NAMALWA (cell line): ENCODE results near the gene KCTD18.
A peak's percentile ranks its signal among the peaks of the same experiment; 100 is the strongest.

ENCODE experiments used
- DNase-seq: peaks from one replicate; pipeline ENCODE4 v3.0.0-alpha.2; 2015; ENCODE audit warnings: low spot score

The KCTD18 gene

DNA sequence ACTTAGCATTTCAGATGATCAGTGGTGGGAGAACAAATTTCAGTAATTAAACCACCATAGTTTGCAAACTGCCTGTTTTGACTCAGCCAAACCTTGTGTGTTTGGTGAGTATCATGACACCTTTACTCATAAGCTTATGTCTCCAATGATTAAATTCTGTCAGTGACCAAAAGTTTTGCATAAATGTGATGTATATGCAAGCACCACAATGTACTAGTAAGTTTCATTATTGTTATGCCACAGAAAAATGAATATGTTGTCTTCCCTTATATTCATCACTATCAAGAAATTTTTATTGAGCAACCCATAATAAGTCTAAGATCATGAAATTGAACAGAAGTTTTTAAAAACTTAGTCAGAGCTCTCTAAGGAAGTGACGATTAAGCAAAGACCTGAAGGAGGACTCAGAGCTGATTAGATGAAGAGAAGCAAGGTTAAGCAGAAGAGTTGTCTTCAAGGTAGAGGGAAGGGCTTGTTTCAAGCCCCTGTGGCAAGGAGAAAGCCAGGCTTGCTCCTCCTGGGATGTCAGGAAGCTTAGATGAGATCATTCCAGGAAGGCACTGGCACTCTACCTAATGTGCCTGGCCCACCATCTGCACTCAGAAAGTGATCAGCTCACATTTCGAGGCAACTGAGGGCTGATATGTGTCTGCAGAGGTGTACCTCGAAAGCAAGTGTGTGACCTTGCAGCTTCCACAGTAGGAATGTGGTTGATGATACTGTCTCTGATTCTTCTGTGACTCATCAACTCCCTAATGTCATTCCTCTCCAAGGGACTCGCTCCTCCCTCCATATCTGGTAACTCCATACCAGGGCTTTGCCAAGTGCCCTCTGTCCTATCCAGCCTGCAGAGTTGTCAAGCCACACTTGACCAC, 54.7 kb downstream of the KCTD18 start:
- DNase-seq, result no peak

GRCh38 chr2:200453853-200454534, 55.9 kb downstream of the KCTD18 start:
- DNase-seq, result no peak

DNA sequence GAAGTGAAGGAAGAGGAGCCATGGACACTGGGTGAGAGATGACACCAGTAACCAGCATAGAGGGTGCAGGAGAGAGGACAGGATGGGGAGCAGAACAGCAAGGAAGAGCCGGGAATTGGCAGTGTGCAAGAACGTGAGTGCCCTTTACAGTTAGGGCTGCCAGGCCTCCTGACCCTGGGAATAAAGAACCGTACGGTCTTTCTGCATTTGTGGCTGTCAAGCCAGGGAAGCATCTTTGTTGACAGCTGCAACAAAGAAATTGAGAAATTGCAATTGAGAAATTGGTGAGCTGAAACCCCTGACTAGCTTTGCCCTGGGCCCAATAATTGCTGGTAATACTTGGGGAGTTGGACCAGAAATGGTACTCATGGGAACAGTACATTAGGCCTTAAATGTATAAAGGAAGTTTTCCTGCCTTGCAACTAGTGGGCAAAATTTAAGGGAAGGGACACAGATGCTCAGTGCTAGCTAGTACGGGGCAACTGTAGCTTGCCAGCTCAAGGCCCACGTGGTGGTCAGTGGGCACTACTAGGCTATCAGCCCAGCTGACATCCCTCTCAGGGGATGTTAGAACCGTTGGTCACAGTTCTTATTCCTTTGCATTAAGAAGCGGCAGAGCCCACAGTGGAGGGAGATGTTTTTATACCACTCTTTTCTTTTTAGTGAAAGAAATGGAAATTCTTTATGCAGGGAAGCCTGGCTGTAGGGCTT, 56.6 kb downstream of the KCTD18 start:
- DNase-seq, result no peak

GRCh38 chr2:200452377-200452776, 57.5 kb downstream of the KCTD18 start:
- no peak for DNase-seq

DNA sequence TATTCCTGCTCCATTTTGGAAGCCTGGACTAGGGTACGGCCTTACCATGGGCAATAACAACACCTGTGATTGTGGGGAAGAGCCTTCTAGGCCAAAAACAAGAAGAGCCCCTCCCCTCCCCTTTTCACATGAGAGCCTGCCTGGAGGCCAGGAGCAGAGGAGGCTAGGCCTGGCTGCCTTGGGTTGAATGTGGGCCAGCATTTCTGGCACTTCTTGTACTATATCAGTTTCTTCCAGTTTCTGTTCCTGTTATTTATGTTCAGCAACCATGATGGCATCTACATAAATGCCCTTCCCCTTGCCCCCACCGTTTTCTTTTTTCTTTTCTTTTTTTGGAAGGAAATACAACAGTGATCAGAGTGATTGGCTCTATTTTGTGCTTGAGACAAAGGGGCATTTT, 58.4 kb downstream of the KCTD18 start:
- peak; percentile 31 for DNase-seq

- DNase-seq, result no peak
Observed at GRCh38 chr2:200450288-200450687, 59.6 kb downstream of the KCTD18 start.

DNA sequence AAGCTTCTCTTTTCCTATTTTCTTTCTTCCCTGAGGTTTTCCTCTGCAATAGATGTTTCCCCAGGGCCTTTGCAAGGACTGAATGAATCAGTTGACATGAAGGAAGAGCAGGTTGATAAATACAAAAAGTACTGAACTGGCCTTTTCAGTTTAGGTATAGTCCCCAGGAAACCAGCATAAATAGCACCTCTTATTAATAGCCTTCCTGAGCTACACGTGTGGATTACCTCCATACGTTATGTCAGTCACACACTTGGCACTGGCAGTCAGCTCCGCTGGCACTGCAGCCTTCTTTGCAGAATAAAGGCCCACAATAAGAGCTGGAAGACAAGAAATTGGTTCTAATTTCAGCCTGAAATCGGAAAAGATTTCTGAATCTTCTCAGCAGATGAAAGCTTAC, 60.7 kb downstream of the KCTD18 start:
- no peak for DNase-seq

DNA sequence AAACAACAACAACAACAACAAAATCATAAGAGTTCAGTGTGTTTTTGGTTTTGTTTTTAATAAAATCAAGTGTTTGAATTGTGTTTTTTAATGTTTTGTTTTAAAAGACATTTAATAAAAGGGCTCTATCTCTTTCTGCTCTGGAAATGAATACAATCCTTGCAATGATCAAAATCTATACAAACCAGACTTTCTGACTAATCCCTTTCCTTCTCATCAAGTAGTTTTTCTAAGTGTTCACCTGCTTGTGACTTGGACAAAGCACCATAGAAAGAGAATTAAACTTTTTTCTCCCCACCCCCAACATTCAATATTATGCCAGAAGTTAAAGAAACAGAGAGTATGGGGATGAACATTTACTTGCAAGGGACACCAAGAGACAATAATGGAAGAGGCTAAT, 61.4 kb downstream of the KCTD18 start:
- no peak for DNase-seq

- no peak for DNase-seq
Observed at GRCh38 chr2:200447139-200447855, 62.6 kb downstream of the KCTD18 start.

- DNase-seq, result no peak
Observed at GRCh38 chr2:200446612-200447011, 63.3 kb downstream of the KCTD18 start.

- DNase-seq, result no peak
Observed at GRCh38 chr2:200445284-200445683, 64.6 kb downstream of the KCTD18 start.

DNA sequence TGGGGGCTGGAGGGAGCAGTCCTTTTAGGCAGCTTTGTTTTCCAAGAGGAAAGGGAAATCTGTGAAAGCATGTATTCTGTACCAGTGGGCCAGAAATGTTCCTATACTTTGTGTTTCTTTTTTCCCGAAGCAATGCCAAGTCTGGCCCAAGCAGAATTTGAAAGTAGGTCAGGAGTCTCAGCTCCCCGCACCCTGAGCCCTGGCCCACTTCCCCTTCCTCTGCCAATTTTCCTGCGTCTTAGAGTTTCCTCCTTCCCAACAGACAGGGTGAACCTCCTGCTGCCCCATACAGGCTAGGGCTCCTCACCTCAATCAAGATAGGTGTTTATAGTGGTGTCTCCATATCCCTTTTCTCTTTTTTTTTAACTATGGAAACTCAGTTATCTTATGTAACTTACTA, 65.3 kb downstream of the KCTD18 start:
- DNase-seq, result no peak

DNA sequence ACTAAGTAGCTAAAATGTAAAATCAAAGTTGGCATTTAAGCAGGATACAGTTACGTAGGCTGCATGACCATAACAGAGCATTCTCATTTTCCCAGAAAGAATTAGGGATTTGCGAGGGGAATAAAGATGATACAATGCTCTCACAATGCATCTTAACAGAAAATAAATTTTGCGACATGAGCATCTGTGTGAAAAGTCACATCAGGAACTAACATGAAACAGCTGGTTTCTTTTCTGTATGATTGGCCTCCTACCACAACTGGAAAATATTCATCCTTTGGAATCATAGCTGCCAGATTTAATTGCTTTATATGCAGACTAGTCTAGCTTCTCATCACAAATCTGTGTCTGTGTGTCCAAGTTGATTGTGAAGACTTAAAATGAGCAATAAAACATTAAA, 66.0 kb downstream of the KCTD18 start:
- DNase-seq, result no peak

DNA sequence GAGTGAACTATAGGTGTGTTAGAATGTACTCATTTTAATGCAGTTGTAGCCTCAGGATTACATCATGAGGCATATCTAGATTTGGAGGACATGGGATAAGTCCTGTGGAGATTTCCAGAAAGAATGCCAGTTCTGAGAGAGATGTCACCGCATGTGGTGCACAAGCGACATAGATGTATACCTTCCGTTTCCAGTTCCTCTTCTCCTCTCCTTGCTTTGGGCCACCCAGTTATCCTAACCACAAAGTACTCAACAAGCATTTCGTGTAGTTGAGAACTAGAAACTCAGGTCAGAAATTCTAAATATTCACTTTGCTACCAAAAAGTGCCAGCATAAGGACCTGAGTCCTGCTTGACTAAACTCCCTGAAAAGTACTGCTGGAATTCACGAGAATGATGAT, 66.5 kb downstream of the KCTD18 start:
- DNase-seq, result no peak

DNA sequence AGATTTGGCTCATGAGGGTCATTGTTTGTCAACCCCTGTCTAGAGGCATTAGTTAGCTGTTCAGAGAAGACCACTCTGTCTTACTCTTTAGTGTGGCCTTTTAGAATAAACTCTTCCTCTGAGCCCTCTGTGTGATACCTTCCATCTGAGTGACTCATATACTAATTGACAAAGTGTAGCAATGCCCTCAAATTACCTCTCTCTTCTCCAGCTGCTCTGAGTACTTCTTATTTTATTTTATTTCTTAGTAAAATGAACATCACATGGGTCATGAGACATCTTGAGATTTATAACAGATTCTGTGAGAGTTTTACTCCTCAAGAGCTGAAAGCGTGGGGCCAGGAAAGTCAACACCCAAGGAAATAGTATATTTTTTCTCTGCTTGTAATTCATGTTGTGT, 67.4 kb downstream of the KCTD18 start:
- DNase-seq, result no peak

- no peak for DNase-seq
Observed at GRCh38 chr2:200439981-200440380, 69.9 kb downstream of the KCTD18 start.
